Large intestine (tissue), 12 donors: ENCODE measurements around the gene OR6C75. TPM values are rescaled to one million over a fixed set of nuclear protein-coding genes. Genes with fewer than 3 reads are reported as not detected.
"Not testable (repeated sequence)": the region's sequence is repeated elsewhere in the genome, so short reads cannot be mapped to it uniquely, and the experiment has no call there.

Experiments used
- DNase-seq, 2 donors: peaks; one replicate each; pipeline versions ENCODE4 v3.0.0 to v3.0.0-alpha.2; 2013
- H3K27ac ChIP-seq: one replicate; pipeline ENCODE4 v1.5.1; 2013; ENCODE audit warnings: low read length
- H3K27me3 ChIP-seq: 2 replicates; pipeline ENCODE4 v1.6.1; 2013; ENCODE audit warnings: low read length; ENCODE audit not compliant: control insufficient read depth, insufficient read depth
- H3K36me3 ChIP-seq: 2 replicates; pipeline ENCODE4 v1.6.1; 2013; ENCODE audit warnings: low read length; ENCODE audit not compliant: control insufficient read depth, insufficient read depth
- H3K4me1 ChIP-seq: one replicate; pipeline ENCODE4 v1.6.1; 2013; ENCODE audit warnings: low read length; ENCODE audit not compliant: control insufficient read depth, insufficient read depth
- H3K4me3 ChIP-seq: one replicate; pipeline ENCODE4 v1.5.1; 2013; ENCODE audit warnings: low read length
- H3K9me3 ChIP-seq: one replicate; pipeline ENCODE4 v1.6.1; 2013; ENCODE audit warnings: mild to moderate bottlenecking, low read depth, low read length, moderate library complexity; ENCODE audit not compliant: control insufficient read depth
- WGBS: methylation state at CpG from one replicate; pipeline ENCODE4 v1.1.5; 2013; ENCODE audit warnings: low lambda C conversion rate; ENCODE audit not compliant: insufficient coverage; 5-methylcytosine and 5-hydroxymethylcytosine counted together
- long read RNA-seq, 11 donors: transcript quantifications; one replicate each; lab custom pipeline, GENCODE V29; 2026
- polyA plus RNA-seq: library from polyadenylated mRNA; unstranded; fragments of 120-200 nt; gene quantifications from one replicate; pipeline ENCODE4 v1.2.1, GENCODE V29; 2013

Gene OR6C75
- not detected for polyA plus RNA-seq
- long read RNA-seq, donor 1, result 0 reads
- long read RNA-seq, donor 2, result 0 reads
- long read RNA-seq, donor 3, result 0 reads
- long read RNA-seq, donor 4, result 0 reads
- long read RNA-seq, donor 5, result 0 reads
- long read RNA-seq, donor 6, result 0 reads
- long read RNA-seq, donor 7, result 0 reads
- long read RNA-seq, donor 8, result 0 reads
- long read RNA-seq, donor 9, result 0 reads
- long read RNA-seq, donor 10, result 0 reads
- long read RNA-seq, donor 11, result 0 reads

DNA sequence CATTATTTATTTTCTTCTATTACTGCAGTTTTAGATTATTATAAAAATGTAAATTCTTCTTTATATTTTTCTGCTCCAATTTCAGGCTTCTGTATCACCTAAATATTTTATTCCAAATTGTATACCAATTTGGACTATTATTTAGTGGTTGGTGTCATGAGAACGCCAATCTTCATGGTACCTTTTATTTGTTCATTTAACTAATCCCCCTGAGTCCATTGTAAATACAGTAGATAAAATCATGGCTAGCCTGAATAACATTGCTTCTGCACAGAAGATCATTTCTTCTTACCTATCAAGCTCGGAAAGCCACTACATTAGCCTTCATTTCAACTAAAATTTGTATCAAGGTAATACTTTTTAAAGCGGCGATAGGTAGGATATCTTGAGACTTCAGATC, at the start of gene OR6C75:
OR6C75 (plus strand) TSS at position 301 of the 400 bp plus-strand sequence. CDS start 2,136 bp downstream, outside the sequence.
- no peaks in the 10 kb centered on the region for H3K4me1 ChIP-seq
- no peak within 1 kb of the TSS for H3K4me3 ChIP-seq
- no peaks in the 10 kb centered on the region for H3K9me3 ChIP-seq
- H3K36me3 ChIP-seq, result no peaks in the 10 kb centered on the region
- 73% methylated on average over 3 of the region's 4 CpGs for WGBS
- no peaks in the 10 kb centered on the region for H3K27me3 ChIP-seq
- no peak for DNase-seq
- H3K27ac ChIP-seq, result no peak within 1 kb of the TSS

DNA sequence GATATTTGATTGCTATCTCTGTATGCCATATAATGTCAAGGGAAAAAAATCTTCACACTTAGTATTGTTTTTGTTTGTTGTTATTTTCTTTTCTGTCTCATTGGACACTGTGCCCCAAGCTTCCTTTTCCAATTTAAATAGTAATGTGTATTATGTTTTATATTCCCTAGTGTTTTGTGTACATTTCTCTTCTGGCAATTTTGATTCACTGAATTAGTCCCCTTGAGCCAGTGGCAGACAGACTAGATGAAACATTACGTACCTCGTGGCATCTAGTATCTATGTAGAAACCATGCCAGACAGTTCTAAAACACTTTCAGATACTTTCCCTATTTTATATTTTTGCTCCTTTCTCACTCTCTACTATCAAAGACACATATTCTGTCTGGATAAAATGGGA, 48.7 kb upstream of the OR6C75 start, which contains the start of gene OR6C1:
OR6C1 (plus strand) TSS at position 301 of the 400 bp plus-strand sequence. CDS start 6,257 bp downstream, outside the sequence.
- no peak for DNase-seq
- WGBS, result 83% methylated on average over 1 of the region's 2 CpGs
- no peaks in the 10 kb centered on the region for H3K4me1 ChIP-seq
- no peaks in the 10 kb centered on the region for H3K36me3 ChIP-seq
- H3K9me3 ChIP-seq, result no peaks in the 10 kb centered on the region
- no peak within 1 kb of the TSS for H3K4me3 ChIP-seq
- H3K27ac ChIP-seq, result no peak within 1 kb of the TSS
- H3K27me3 ChIP-seq, result no peaks in the 10 kb centered on the region

DNA sequence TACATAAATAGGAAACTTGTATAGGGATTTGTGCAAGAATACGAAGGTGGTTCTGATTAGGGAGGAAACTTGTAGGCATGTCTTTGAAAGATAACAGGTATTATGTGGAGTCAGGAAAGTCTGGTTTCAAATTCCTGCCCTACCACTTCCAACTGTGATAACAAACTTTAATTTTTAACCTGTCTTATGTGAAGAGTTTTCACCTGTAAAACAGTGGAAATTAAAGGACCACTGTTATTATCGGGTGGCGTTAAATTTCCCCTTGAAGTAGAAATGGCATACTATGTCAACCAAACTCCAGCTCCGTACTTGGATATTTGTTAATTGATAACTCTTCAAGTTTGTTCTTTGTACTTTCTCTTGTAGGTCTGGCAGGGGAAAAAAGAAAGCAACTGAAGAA, 42.6 kb upstream of the OR6C75 start:
- peak; percentile 2 to 64 for DNase-seq

DNA sequence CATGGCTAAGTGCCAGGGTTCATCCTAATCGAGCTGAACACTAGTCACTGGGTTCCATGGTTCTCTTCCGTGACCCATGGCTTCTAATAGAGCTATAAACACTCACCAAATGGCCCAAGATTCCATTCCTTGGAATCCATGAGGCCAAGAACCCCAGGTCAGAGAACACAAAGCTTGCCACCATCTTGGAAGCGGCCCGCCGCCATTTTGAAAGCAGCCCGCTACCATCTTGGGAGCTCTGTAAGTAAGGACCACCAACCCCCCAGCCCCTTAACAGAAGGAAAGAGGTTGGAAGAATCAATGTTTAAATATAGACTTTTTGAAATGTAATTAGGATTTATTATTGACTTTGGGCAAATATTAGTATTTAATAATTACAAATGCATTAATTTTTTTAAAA, 37.0 kb upstream of the OR6C75 start:
- DNase-seq, H3K27ac ChIP-seq, H3K9me3 ChIP-seq, H3K4me3 ChIP-seq, H3K36me3 ChIP-seq, H3K4me1 ChIP-seq, H3K27me3 ChIP-seq: not testable (repeated sequence)
- 100% methylated on average over 2 of the region's 6 CpGs for WGBS

More for the DNA sequence above, 42.6 kb upstream of the OR6C75 start:
- Histone ChIP-seq H3K36me3 (no peaks in the 10 kb centered on the region), H3K9me3 (no peaks in the 10 kb centered on the region), H3K4me3 (no peak overlapping the region), H3K27ac (no peak overlapping the region), H3K4me1 (no peaks in the 10 kb centered on the region), H3K27me3 (no peaks in the 10 kb centered on the region)
- 13% methylated on average over 4 of the region's 4 CpGs for WGBS

- no peak for DNase-seq
- no peaks in the 10 kb centered on the region for H3K9me3 ChIP-seq
- H3K4me3 ChIP-seq, result no peak within 1 kb of the TSS
- H3K36me3 ChIP-seq, result no peaks in the 10 kb centered on the region
- 100% methylated on average over 1 of the region's 1 CpG for WGBS
- no peaks in the 10 kb centered on the region for H3K4me1 ChIP-seq
- no peaks in the 10 kb centered on the region for H3K27me3 ChIP-seq
- H3K27ac ChIP-seq, result no peak within 1 kb of the TSS
Observed at GRCh38 chr12:55330446-55330845, 32.3 kb upstream of the OR6C75 start, which contains the start of gene OR6C3. TSS of gene OR6C3 (plus strand) at chr12:55330746. CDS start at chr12:55331701, 955 bp downstream.

GRCh38 chr12:55336002-55336401, 26.8 kb upstream of the OR6C75 start:
- H3K4me1 ChIP-seq, result no peaks in the 10 kb centered on the region
- H3K9me3 ChIP-seq, result no peaks in the 10 kb centered on the region
- H3K27ac ChIP-seq, result no peak overlapping the region
- H3K4me3 ChIP-seq, result no peak overlapping the region
- 80% methylated on average over 1 of the region's 10 CpGs for WGBS
- no peaks in the 10 kb centered on the region for H3K27me3 ChIP-seq
- DNase-seq, result no peak
- H3K36me3 ChIP-seq, result no peaks in the 10 kb centered on the region

DNA sequence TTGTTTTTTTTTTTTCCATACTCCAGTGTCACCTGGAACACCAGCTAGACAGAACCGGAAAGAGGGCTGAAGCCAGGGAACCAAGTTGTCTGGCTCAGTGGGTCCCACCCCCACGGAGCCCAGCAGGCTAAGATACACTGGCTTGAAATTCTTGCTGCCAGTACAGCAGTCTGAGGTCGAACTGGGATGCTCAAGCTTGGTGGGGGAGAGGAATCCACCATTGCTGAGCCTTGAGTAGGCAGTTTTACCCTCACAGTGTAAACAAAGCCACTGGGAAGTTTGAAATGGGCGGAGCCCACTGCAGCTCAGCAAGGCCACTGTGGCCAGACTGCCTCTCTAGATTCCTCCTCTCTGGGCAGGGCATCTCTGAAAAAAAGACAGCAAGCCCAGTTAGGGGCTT, 7.4 kb upstream of the OR6C75 start:
- no CpG with 5 or more reads among the region's 4 CpGs for WGBS
- H3K4me3 ChIP-seq, DNase-seq, H3K4me1 ChIP-seq, H3K9me3 ChIP-seq, H3K27ac ChIP-seq, H3K36me3 ChIP-seq, H3K27me3 ChIP-seq: not testable (repeated sequence)

GRCh38 chr12:55365086-55365485, 2.3 kb downstream of the OR6C75 start:
- H3K36me3 ChIP-seq, result no peaks in the 10 kb centered on the region
- no peak overlapping the region for H3K27ac ChIP-seq
- no peak overlapping the region for H3K4me3 ChIP-seq
- no peaks in the 10 kb centered on the region for H3K27me3 ChIP-seq
- no peaks in the 10 kb centered on the region for H3K9me3 ChIP-seq
- H3K4me1 ChIP-seq, result no peaks in the 10 kb centered on the region
- DNase-seq, result no peak
- 74% methylated on average over 2 of the region's 3 CpGs for WGBS

DNA sequence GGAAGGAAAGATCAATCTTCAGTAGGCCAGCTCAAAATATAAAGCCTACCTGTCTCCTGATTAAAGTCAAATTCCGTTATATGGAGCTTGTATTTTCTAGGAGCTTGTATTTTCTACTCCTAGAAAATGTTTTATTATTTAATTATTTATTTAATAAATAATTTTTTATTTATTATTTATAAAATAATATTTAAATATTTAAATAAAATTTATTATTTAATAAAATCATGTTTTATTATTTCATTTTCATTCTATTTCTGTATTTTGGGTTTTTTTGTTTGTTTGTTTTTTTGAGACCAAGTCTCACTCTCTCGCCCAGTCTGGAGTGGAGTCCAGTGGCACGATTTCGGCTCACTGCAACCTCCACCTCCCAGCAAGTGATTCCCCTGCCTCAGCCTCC, 9.7 kb downstream of the OR6C75 start:
- Histone ChIP-seq H3K9me3 (no peaks in the 10 kb centered on the region), H3K36me3 (no peaks in the 10 kb centered on the region), H3K27ac (no peak overlapping the region), H3K27me3 (no peaks in the 10 kb centered on the region), H3K4me1 (no peaks in the 10 kb centered on the region), H3K4me3 (no peak overlapping the region)
- DNase-seq, result no peak
- WGBS, result 86% methylated on average over 3 of the region's 4 CpGs

GRCh38 chr12:55385891-55386290, 23.1 kb downstream of the OR6C75 start:
- Histone ChIP-seq H3K36me3 (no peaks in the 10 kb centered on the region), H3K4me3 (no peak overlapping the region), H3K4me1 (no peaks in the 10 kb centered on the region), H3K9me3 (no peaks in the 10 kb centered on the region), H3K27ac (no peak overlapping the region), H3K27me3 (no peaks in the 10 kb centered on the region)
- no peak for DNase-seq
